Nephron (organoid): ENCODE results near the gene PDE4B.

Experiments used
- H3K27ac Mint-ChIP-seq, 3 experiments: 2 replicates each; pipeline ENCODE4 v1.8.0; 2020; ENCODE audit warnings: mixed read lengths in 3 of 3, mild to moderate bottlenecking in 2 of 3, moderate library complexity in 1 of 3
- H3K27me3 Mint-ChIP-seq: 2 replicates; pipeline ENCODE4 v1.8.0; 2021; ENCODE audit warnings: low read depth, mild to moderate bottlenecking, moderate library complexity, mixed read lengths
- H3K36me3 Mint-ChIP-seq: 2 replicates; pipeline ENCODE4 v1.8.0; 2020; ENCODE audit warnings: low read depth, mixed read lengths
- H3K4me1 Mint-ChIP-seq: 2 replicates; pipeline ENCODE4 v1.8.0; 2020; ENCODE audit warnings: mixed read lengths
- H3K4me3 Mint-ChIP-seq, 3 experiments: 2 replicates each; pipeline ENCODE4 v1.8.0; 2020; ENCODE audit warnings: mild to moderate bottlenecking in 3 of 3, mixed read lengths in 3 of 3, moderate library complexity in 2 of 3
- H3K9me3 Mint-ChIP-seq: 2 replicates; pipeline ENCODE4 v1.8.0; 2020; ENCODE audit warnings: mixed read lengths
- TF ChIP-seq, protein P1 (sequence below), 3 experiments: fragments of 200-600 bp; sonication (generic); IDR thresholded peaks; one replicate each; pipeline ENCODE4 v1.5.0; 2021; ENCODE audit warnings: antibody characterized with exemption in 3 of 3; ENCODE audit not compliant: unreplicated experiment in 3 of 3

The PDE4B gene

GRCh38 chr1:65955071-65955470 is 162.4 kb downstream of the PDE4B start:
- Mint-ChIP-seq H3K36me3 (no peaks in the 10 kb centered on the region), H3K27me3 (no peaks in the 10 kb centered on the region), H3K4me3 (no peak overlapping the region), H3K4me1 (peaks cover 4% of the 10 kb centered on the region), H3K27ac (no peak overlapping the region), H3K9me3 (no peaks in the 10 kb centered on the region)
- TF ChIP-seq, protein P1, sequence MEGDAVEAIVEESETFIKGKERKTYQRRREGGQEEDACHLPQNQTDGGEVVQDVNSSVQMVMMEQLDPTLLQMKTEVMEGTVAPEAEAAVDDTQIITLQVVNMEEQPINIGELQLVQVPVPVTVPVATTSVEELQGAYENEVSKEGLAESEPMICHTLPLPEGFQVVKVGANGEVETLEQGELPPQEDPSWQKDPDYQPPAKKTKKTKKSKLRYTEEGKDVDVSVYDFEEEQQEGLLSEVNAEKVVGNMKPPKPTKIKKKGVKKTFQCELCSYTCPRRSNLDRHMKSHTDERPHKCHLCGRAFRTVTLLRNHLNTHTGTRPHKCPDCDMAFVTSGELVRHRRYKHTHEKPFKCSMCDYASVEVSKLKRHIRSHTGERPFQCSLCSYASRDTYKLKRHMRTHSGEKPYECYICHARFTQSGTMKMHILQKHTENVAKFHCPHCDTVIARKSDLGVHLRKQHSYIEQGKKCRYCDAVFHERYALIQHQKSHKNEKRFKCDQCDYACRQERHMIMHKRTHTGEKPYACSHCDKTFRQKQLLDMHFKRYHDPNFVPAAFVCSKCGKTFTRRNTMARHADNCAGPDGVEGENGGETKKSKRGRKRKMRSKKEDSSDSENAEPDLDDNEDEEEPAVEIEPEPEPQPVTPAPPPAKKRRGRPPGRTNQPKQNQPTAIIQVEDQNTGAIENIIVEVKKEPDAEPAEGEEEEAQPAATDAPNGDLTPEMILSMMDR (IDR thresholded peaks at IDR 0.05; ENCODE audit: unreplicated experiment in 3 of 3), result no peak

- TF ChIP-seq, protein P1 (IDR thresholded peaks at IDR 0.05; ENCODE audit: unreplicated experiment in 3 of 3), result no peak
- H3K4me1 Mint-ChIP-seq, result peaks cover 9% of the 10 kb centered on the region
- H3K9me3 Mint-ChIP-seq, result no peaks in the 10 kb centered on the region
- no peak overlapping the region for H3K4me3 Mint-ChIP-seq
- H3K36me3 Mint-ChIP-seq, result no peaks in the 10 kb centered on the region
- H3K27me3 Mint-ChIP-seq, result no peaks in the 10 kb centered on the region
- no peak overlapping the region for H3K27ac Mint-ChIP-seq
Observed at GRCh38 chr1:65955503-65955902, 162.8 kb downstream of the PDE4B start.

DNA sequence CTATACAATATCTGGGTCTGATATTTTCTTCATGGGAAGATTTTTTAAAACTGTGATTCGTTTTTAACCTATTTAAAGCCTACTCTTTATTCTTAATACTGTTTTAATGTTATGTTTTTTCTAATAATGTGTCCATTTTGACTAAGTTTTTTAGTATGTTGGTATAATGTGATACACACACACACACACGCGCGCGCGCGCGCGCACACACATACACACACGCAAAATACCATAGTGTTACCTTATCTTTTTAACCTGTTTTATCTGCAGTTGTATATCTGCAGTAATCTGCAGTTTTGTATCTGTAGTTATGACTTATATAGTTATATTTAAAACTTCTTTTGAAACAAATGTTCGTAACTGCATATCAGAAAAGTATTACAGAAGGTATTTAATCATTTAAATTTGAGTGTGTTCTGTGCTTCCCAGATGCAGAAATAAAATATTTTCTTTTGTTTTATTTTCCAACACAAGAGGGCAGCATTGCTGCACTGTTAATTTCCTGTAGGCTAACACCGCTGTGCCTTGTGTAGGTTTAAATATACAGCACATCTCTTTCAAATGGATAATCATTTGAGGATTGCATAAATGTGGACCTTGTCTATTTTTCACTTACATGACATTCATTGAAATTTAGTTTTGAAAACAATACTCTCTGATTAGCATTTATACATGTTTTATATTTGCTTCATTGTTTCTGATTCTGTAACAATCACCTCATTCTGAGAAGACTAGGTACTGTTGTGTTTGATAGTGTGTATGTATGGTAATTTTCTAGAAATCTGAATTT is 166.1 kb downstream of the PDE4B start:
- Mint-ChIP-seq H3K4me1 (peaks cover 17% of the 10 kb centered on the region), H3K4me3 (no peak overlapping the region), H3K27ac (no peak overlapping the region), H3K27me3 (no peaks in the 10 kb centered on the region), H3K9me3 (no peaks in the 10 kb centered on the region), H3K36me3 (no peaks in the 10 kb centered on the region)
- TF ChIP-seq, protein P1 (IDR thresholded peaks at IDR 0.05; ENCODE audit: unreplicated experiment in 3 of 3), result peak; percentile 68 to 76 (median 76)

GRCh38 chr1:65959896-65960567 is 167.3 kb downstream of the PDE4B start:
- no peaks in the 10 kb centered on the region for H3K36me3 Mint-ChIP-seq
- peak overlapping the region in 1 of 3 experiments; percentile 2 for H3K4me3 Mint-ChIP-seq
- TF ChIP-seq, protein P1 (IDR thresholded peaks at IDR 0.05; ENCODE audit: unreplicated experiment in 3 of 3), result no peak
- H3K9me3 Mint-ChIP-seq, result no peaks in the 10 kb centered on the region
- H3K4me1 Mint-ChIP-seq, result peaks cover 23% of the 10 kb centered on the region
- peak overlapping the region in 2 of 3 experiments; percentile 57 to 73 for H3K27ac Mint-ChIP-seq
- H3K27me3 Mint-ChIP-seq, result no peaks in the 10 kb centered on the region

GRCh38 chr1:65963156-65963888 is 170.6 kb downstream of the PDE4B start:
- TF ChIP-seq, protein P1 (IDR thresholded peaks at IDR 0.05; ENCODE audit: unreplicated experiment in 3 of 3), result no peak
- Mint-ChIP-seq H3K9me3 (peaks cover 12% of the 10 kb centered on the region), H3K4me1 (peaks cover 23% of the 10 kb centered on the region), H3K27ac (peak overlapping the region in 2 of 3 experiments; percentile 53 to 62), H3K27me3 (no peaks in the 10 kb centered on the region), H3K4me3 (no peak overlapping the region), H3K36me3 (no peaks in the 10 kb centered on the region)
